NCI-H2107 treated with DMSO at 0.1 percent for 48 hours (cell line): ENCODE results near the gene GRAPL.
"Not testable (repeated sequence)": the region's sequence is repeated elsewhere in the genome, so short reads cannot be mapped to it uniquely, and the experiment has no call there.

Source experiments
- DNase-seq: peaks from one replicate; lab custom pipeline; 2025; ENCODE audit not compliant: unreplicated experiment; lab: John Stamatoyannopoulos, UW

GRAPL gene

GRCh38 chr17:19127148-19127980 lies at the start of gene GRAPL:
Gene GRAPL (plus strand): TSS chr17:19127589. CDS start chr17:19127620, 31 bp downstream.
- DNase-seq, result not testable (repeated sequence)

GRCh38 chr17:19088804-19089685 lies 38.3 kb upstream of the GRAPL start:
- not testable (repeated sequence) for DNase-seq

DNA sequence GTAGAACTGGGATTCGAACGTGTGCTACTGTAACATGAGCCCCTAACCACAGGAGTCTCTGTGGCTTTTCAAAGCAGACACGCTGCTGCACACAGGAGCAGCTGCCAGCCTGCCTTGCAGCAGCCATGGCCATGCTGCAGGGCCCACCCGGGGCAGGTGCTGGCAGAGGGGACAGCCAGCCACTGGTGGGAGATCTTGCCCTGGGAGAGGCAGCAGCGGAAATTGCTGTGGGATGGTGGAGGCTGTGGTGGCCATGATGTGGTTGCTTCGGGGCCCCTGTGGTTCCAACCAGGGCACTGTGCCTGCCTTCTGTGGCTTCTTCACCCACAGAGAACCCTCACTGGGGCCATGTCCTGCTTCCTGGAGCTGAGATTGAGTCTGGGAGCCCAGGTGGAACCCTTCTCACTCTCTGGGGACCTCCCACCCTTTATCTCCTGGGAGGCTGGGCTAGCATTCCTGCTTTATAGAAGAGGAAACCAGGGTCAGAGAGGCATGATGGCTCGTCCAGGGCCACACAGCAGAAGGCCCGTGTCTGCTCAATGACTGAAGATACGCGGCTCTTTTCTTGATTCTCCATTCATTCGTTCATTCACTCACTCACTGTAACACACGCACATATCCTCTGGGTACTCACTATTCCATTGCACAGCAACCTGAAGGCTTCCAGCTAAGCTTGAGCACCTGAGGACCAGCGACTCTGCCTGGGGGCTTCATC lies 37.2 kb upstream of the GRAPL start:
- not testable (repeated sequence) for DNase-seq

- DNase-seq, result not testable (repeated sequence)
These were observed 34.4 kb upstream of the GRAPL start for GRCh38 chr17:19092737-19093683.

DNA sequence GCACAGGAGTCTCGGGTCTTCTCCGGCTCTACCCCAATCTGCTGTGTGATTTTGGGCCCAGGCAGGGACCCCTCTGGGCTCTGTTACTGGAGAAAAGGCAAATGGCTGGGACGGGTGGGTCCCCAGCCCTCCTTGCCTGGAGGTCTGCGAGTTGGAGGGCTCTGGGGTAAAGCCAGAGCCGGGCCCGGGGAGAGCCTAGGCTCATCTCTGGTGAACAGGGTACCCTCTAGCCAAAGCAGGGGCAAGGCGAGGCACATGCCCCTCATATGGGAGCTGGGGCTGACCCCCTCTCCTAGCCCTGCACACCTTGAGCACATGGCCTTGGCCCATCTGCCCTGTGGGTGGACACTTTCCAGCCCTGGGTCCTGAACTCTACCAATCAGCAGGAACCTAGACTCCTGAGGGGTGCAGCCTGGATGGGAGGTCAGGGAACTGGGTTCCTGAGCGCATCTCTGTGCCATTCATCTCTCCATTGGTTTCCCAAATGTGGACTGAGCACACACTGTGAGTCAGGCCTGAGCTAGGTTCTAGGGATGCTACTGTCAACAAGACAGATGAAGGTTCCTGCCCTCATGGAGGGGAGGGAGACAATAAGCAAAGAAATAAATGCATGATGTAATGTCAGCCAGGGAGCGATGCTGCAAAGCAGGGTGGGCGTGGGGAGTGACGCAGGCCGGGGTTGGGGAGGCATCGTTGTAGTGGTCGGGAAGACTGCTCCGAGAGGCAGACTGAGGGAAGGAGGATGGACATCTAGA lies 33.5 kb upstream of the GRAPL start:
- DNase-seq, result not testable (repeated sequence)

DNA sequence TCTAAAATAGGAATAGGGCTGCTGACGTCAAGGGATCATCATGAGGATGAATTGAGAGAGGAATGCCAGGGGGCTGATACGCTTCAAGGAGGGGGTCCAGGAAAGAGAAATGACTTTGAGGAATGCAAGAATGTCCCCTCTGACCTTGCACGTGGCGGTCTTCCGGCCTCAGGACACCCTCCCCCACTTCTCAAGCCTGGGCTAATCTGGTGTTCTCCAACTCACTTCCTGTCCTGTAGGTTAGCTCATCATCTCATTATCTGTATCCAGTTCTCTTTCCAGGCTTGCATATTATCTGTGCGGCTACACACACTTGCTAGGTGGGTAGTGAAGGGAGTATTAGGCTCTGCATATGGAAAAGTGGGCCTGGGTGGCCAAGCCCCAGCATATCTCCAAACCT lies 18.9 kb upstream of the GRAPL start:
- DNase-seq, result not testable (repeated sequence)

GRCh38 chr17:19110189-19111097 lies 16.9 kb upstream of the GRAPL start:
- not testable (repeated sequence) for DNase-seq

DNA sequence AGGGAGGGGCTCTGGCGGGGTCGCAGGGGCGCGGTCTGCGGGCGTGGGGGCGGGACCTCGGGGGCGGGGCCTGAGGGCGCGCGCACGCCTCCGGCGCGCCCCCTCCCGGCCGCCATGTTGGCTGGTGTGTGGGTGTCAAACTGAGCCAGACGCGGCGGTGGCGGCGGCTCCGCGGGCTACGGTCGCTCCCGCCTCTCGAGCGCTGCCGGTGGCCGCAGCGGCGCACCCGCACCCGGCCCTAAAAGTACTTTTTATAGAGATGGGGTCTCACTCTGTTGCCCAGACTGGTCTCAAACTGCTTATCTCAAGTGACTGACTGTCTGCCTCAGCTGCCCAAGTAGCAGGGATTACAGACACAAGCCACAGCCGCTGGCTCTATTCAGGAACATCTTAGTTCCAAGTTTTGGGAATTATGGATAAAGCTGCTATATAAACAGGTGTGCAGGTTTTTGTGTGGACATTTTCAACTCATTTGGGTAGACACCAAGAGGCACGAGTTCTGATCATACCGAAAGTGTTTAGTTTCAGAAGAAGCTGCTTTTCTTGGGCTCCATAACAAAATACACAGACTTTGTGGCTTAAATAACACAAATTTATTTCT lies 16.2 kb upstream of the GRAPL start:
- not testable (repeated sequence) for DNase-seq

GRCh38 chr17:19111801-19112458 lies 15.5 kb upstream of the GRAPL start:
- DNase-seq, result not testable (repeated sequence)

- DNase-seq, result not testable (repeated sequence)
These were observed 14.9 kb upstream of the GRAPL start for GRCh38 chr17:19112459-19112826.

DNA sequence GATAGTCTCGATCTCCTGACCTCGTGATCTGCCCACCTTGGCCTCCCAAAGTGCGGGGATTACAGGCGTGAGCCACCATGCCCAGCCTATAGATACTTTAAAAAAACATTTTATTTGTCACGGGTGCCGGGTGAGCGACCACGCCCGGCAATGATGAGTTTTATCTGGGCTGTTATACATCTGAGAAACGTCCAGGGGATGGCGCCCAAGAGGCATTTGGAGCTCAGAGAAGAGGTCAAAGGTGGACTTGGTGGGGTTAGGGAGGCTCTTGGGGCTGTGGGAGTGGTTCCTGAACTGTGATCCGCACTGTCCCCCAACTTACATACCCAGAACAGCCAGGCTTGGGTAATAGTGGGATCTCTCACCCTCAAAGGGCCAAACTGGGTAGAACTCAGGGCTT lies 8.7 kb upstream of the GRAPL start:
- not testable (repeated sequence) for DNase-seq

DNA sequence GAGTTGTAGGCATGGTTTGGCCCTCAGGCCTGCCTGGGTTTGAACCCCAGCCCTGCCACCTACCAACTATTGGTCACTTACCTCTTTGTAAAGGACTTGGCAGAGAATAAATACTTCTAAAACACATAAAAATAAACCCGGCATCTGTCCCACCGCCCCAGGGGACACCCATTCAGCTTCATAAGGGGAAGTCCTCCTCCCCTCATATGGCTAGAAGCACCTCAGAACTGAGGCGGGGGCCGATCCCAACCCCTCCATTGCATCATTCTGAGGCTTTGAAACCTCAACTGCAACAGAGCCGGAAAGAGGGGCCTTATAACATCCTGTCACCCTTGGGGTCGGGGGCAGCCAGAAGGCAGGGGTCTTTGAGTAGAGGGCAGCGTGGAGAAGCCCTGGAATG lies 2.1 kb upstream of the GRAPL start:
- not testable (repeated sequence) for DNase-seq

GRCh38 chr17:19129500-19129899 lies 2.1 kb downstream of the GRAPL start:
- not testable (repeated sequence) for DNase-seq

- not testable (repeated sequence) for DNase-seq
These were observed 3.7 kb downstream of the GRAPL start for GRCh38 chr17:19131108-19131507.

GRCh38 chr17:19131772-19132171 lies 4.4 kb downstream of the GRAPL start:
- not testable (repeated sequence) for DNase-seq

GRCh38 chr17:19133793-19134192 lies 6.4 kb downstream of the GRAPL start:
- DNase-seq, result not testable (repeated sequence)

GRCh38 chr17:19135391-19135790 lies 8.0 kb downstream of the GRAPL start:
- DNase-seq, result not testable (repeated sequence)
